DND-41 (cell line): Measurements from ENCODE around the gene POMT2.
"Not testable (repeated sequence)": the region's sequence is repeated elsewhere in the genome, so short reads cannot be mapped to it uniquely, and the experiment has no call there.

Experiments
- ATAC-seq: fragments of 200-7000 bp; cut with Tn5 transposase; 3 replicates; pipeline ENCODE4 v1.9.1; 2021; ENCODE audit warnings: low read depth; ENCODE audit not compliant: insufficient read depth
- DNase-seq: peaks from one replicate; pipeline ENCODE4 v3.0.0-alpha.2; 2020
- H2AFZ ChIP-seq: 2 replicates; pipeline ENCODE4 v1.6.0; 2012; ENCODE audit warnings: low read depth, low read length
- H3K27ac ChIP-seq: 2 replicates; pipeline ENCODE4 v1.5.1; 2012; ENCODE audit warnings: low read length, inconsistent platforms
- H3K27me3 ChIP-seq: fragments of 200-600 bp; sonication (generic); 2 replicates; pipeline ENCODE4 v1.6.0; 2012; ENCODE audit warnings: low read length, mild to moderate bottlenecking, inconsistent platforms; ENCODE audit not compliant: insufficient read depth, poor library complexity
- H3K36me3 ChIP-seq: 2 replicates; pipeline ENCODE4 v1.5.1; 2012; ENCODE audit warnings: low read length, inconsistent platforms; ENCODE audit not compliant: insufficient read depth
- H3K4me1 ChIP-seq: 2 replicates; pipeline ENCODE4 v1.5.1; 2012; ENCODE audit warnings: mild to moderate bottlenecking, low read length; ENCODE audit not compliant: insufficient read depth
- H3K4me2 ChIP-seq: 2 replicates; pipeline ENCODE4 v1.6.0; 2012; ENCODE audit warnings: mild to moderate bottlenecking, moderate library complexity, low read length, inconsistent platforms; ENCODE audit not compliant: insufficient read depth
- H3K4me3 ChIP-seq, 2 experiments: fragments of 200-600 bp in 1 of 2; shearing (Covaris generic) in 1 of 2; 2 replicates each; pipeline ENCODE4 v1.5.1; 2012 to 2016; ENCODE audit warnings: inconsistent platforms in 2 of 2, low read length in 2 of 2, mild to moderate bottlenecking in 2 of 2, low read depth in 1 of 2, moderate library complexity in 1 of 2
- H3K79me2 ChIP-seq: 2 replicates; pipeline ENCODE4 v1.6.0; 2012; ENCODE audit warnings: low read length, inconsistent platforms; ENCODE audit not compliant: insufficient read depth
- H3K9ac ChIP-seq: 2 replicates; pipeline ENCODE4 v1.6.0; 2012; ENCODE audit warnings: low read depth, mild to moderate bottlenecking, inconsistent platforms, low read length, moderate library complexity
- H3K9me3 ChIP-seq: 2 replicates; pipeline ENCODE4 v1.5.1; 2012; ENCODE audit warnings: low read length, moderate library complexity, mild to moderate bottlenecking, inconsistent platforms; ENCODE audit not compliant: insufficient read depth, severe bottlenecking
- H4K20me1 ChIP-seq: 2 replicates; pipeline ENCODE4 v1.6.0; 2012; ENCODE audit warnings: low read length; ENCODE audit not compliant: insufficient read depth
- CTCF ChIP-seq: IDR thresholded peaks from 2 replicates; pipeline ENCODE4 v1.5.1; 2012; ENCODE audit warnings: borderline replicate concordance, low read length, moderate library complexity, mild to moderate bottlenecking; ENCODE audit not compliant: poor library complexity, severe bottlenecking; ENCODE audit errors: extremely low read depth
- EZH2 ChIP-seq: IDR thresholded peaks from 3 replicates; pipeline ENCODE4 v1.6.1; 2012; ENCODE audit warnings: borderline replicate concordance, low read depth, mild to moderate bottlenecking, moderate library complexity, low read length, inconsistent platforms; ENCODE audit not compliant: severe bottlenecking

POMT2 gene

DNA sequence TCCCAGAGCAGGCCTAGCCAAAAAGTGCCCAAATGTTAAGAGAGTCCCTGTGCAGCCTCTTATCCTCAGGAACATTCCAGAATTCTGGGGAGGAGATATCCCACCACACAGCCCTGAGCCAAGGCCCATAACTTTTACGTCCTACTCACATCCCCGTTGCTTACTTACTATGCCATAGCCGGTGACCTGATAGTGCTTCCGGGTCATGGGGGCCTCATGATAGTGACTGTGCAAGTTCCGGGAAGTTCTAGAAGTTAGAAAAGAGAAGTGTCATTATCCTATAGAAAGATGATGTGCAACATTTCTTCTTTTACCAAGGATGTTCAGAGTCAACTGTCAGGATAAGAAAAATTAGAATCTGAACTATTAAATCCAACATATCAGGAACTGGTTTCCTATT is 34.1 kb downstream of the POMT2 start:
- Histone ChIP-seq H3K4me2 (no peak overlapping the region), H3K79me2 (no peaks in the 10 kb centered on the region), H2AFZ (no peak overlapping the region), H3K9ac (no peak overlapping the region), H3K9me3 (no peaks in the 10 kb centered on the region), H3K27ac (no peak overlapping the region), H3K27me3 (no peaks in the 10 kb centered on the region), H3K4me3 (no peak overlapping the region), H3K4me1 (no peaks in the 10 kb centered on the region), H3K36me3 (peaks cover 46% of the 10 kb centered on the region), H4K20me1 (no peaks in the 10 kb centered on the region)
- no peak for DNase-seq
- TF ChIP-seq CTCF: no peak
- no peak for TF ChIP-seq EZH2
- no peak for ATAC-seq

DNA sequence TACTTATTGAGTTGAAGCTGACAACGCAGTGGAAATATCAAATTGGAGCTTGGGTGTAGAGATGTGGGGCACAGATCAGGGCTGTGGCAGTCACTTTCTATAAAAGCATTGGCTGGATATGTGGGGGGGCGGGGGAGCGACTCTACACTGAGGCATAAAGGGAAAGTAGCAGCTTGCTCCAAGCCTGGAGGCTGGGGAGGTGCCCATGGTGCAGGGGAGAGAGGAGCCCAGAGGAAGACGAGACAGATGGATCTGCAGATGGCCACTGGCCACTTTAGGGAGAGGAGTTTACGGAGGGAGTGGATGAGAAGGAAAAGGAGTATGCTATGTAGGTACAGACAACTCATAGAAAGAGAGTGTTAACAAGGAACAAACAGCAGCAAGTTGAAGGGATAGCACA is 36.2 kb downstream of the POMT2 start:
- DNase-seq: no peak
- TF ChIP-seq EZH2: no peak
- no peak for TF ChIP-seq CTCF
- H3K36me3 ChIP-seq: peaks cover 45% of the 10 kb centered on the region
- no peaks in the 10 kb centered on the region for H3K9me3 ChIP-seq
- no peak overlapping the region for H3K4me3 ChIP-seq
- no peaks in the 10 kb centered on the region for H4K20me1 ChIP-seq
- H3K9ac ChIP-seq: no peak overlapping the region
- H3K79me2 ChIP-seq: no peaks in the 10 kb centered on the region
- no peaks in the 10 kb centered on the region for H3K4me1 ChIP-seq
- H3K27me3 ChIP-seq: no peaks in the 10 kb centered on the region
- no peak overlapping the region for H3K27ac ChIP-seq
- H3K4me2 ChIP-seq: no peak overlapping the region
- no peak for ATAC-seq
- H2AFZ ChIP-seq: no peak overlapping the region

GRCh38 chr14:77284066-77284465 is 36.6 kb downstream of the POMT2 start:
- no peaks in the 10 kb centered on the region for H4K20me1 ChIP-seq
- H2AFZ ChIP-seq: no peak overlapping the region
- ATAC-seq (no peak), DNase-seq (no peak)
- no peaks in the 10 kb centered on the region for H3K4me1 ChIP-seq
- no peak overlapping the region for H3K27ac ChIP-seq
- TF ChIP-seq CTCF (no peak), EZH2 (no peak)
- H3K4me2 ChIP-seq: no peak overlapping the region
- no peak overlapping the region for H3K9ac ChIP-seq
- H3K27me3 ChIP-seq: no peaks in the 10 kb centered on the region
- H3K4me3 ChIP-seq: no peak overlapping the region
- peaks cover 47% of the 10 kb centered on the region for H3K36me3 ChIP-seq
- no peaks in the 10 kb centered on the region for H3K79me2 ChIP-seq
- H3K9me3 ChIP-seq: no peaks in the 10 kb centered on the region

DNA sequence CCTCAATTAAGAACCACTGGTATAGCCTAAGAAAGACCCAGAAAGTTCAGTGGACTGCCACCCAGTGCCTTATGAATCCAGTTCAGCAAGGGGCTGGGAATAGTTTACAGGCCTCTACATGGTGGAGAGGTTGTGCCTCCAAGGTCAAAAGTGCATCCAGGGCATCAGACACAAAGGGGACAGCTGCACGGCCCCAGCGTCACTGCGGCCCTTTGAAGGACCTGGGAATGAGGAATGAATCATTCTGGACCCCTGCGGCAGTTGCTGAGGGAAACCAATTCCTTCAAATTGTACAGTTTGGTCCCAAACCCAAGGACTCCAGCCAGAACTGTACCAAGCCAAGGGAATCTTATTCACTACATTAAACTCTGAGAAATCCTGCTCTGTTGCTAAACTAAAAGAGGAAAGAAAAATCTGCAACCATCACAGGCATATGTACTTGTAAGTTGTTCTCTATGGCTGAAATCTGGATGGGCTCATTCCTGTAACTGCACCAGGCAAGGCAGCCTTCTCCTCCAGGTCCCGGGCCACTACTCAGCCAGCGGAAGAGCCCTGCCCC is 38.8 kb downstream of the POMT2 start:
- Histone ChIP-seq H3K9me3 (no peaks in the 10 kb centered on the region), H3K4me3 (no peak overlapping the region), H3K79me2 (no peaks in the 10 kb centered on the region), H3K4me1 (no peaks in the 10 kb centered on the region), H3K27me3 (no peaks in the 10 kb centered on the region), H3K36me3 (peaks cover 63% of the 10 kb centered on the region), H3K4me2 (no peak overlapping the region), H2AFZ (no peak overlapping the region), H3K27ac (no peak overlapping the region), H4K20me1 (no peaks in the 10 kb centered on the region), H3K9ac (no peak overlapping the region)
- ATAC-seq (no peak), DNase-seq (no peak)
- no peak for TF ChIP-seq EZH2
- TF ChIP-seq CTCF: no peak

DNA sequence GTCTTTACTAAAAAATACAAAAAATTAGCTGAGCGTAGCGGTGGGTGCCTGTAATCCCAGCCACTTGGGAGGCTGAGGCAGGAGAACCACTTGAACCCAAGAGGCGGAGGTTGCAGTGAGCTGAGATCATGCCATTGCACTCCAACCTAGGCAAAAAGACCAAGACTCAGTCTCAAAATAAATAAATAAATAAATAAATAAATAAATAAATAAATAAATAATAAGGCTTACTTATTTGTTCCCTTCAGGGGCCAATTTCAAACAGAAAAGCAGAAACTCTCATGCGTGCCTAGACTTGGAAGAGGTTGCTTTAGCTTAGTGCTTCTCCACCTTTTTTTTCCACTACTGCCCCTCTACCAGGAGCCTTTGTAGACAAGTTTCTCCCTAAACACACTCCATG is 39.8 kb downstream of the POMT2 start:
- peaks cover 53% of the 10 kb centered on the region for H3K36me3 ChIP-seq

More for the DNA sequence above, 39.8 kb downstream of the POMT2 start:
- not testable (repeated sequence) for H3K79me2 ChIP-seq, H3K9ac ChIP-seq, H2AFZ ChIP-seq, H4K20me1 ChIP-seq, H3K4me3 ChIP-seq, H3K9me3 ChIP-seq, H3K4me2 ChIP-seq, DNase-seq, H3K4me1 ChIP-seq, H3K27ac ChIP-seq, H3K27me3 ChIP-seq, ATAC-seq
